ENCODE measurements around the gene MUC4.
"Not testable (repeated sequence)": the region's sequence is repeated elsewhere in the genome, so short reads cannot be mapped to it uniquely, and the experiment has no call there.

MUC4 gene

GRCh38 chr3:195788711-195789581 lies 22.8 kb downstream of the MUC4 start:
- no peak for DNase-seq (ENCODE audit: low read depth in 2 of 2)

GRCh38 chr3:195785781-195786405 lies 25.8 kb downstream of the MUC4 start:
- not testable (repeated sequence) for DNase-seq (ENCODE audit: low read depth in 2 of 2)

GRCh38 chr3:195784031-195784430 lies 27.7 kb downstream of the MUC4 start:
- not testable (repeated sequence) for DNase-seq (ENCODE audit: low read depth in 2 of 2)

GRCh38 chr3:195781236-195781635 lies 30.5 kb downstream of the MUC4 start:
- DNase-seq (ENCODE audit: low read depth in 2 of 2): not testable (repeated sequence)

- no peak for DNase-seq (ENCODE audit: low read depth in 2 of 2)
These were observed 33.8 kb downstream of the MUC4 start for GRCh38 chr3:195777975-195778374.

GRCh38 chr3:195774917-195775316 lies 36.8 kb downstream of the MUC4 start:
- DNase-seq (ENCODE audit: low read depth in 2 of 2): no peak

GRCh38 chr3:195773956-195774537 lies 37.7 kb downstream of the MUC4 start:
- DNase-seq (ENCODE audit: low read depth in 2 of 2): no peak

- no peak for DNase-seq (ENCODE audit: low read depth in 2 of 2)
These were observed 40.0 kb downstream of the MUC4 start for GRCh38 chr3:195771646-195772300.

GRCh38 chr3:195770841-195771645 lies 40.7 kb downstream of the MUC4 start:
- DNase-seq (ENCODE audit: low read depth in 2 of 2): not testable (repeated sequence)

- no peak for DNase-seq (ENCODE audit: low read depth in 2 of 2)
These were observed 41.5 kb downstream of the MUC4 start for GRCh38 chr3:195770081-195770840.

GRCh38 chr3:195769551-195769950 lies 42.2 kb downstream of the MUC4 start:
- DNase-seq (ENCODE audit: low read depth in 2 of 2): no peak

- DNase-seq (ENCODE audit: low read depth in 2 of 2): no peak
These were observed 42.9 kb downstream of the MUC4 start for GRCh38 chr3:195768831-195769303.

- DNase-seq (ENCODE audit: low read depth in 2 of 2): no peak
These were observed 43.3 kb downstream of the MUC4 start for GRCh38 chr3:195768414-195768813.

GRCh38 chr3:195767792-195768191 lies 43.9 kb downstream of the MUC4 start:
- DNase-seq (ENCODE audit: low read depth in 2 of 2): no peak

- DNase-seq (ENCODE audit: low read depth in 2 of 2): no peak
These were observed 45.1 kb downstream of the MUC4 start for GRCh38 chr3:195766671-195767070.

- DNase-seq (ENCODE audit: low read depth in 2 of 2): no peak
These were observed 46.6 kb downstream of the MUC4 start for GRCh38 chr3:195764961-195765706.

- DNase-seq (ENCODE audit: low read depth in 2 of 2): no peak
These were observed 47.6 kb downstream of the MUC4 start for GRCh38 chr3:195763843-195764825.

- no peak for DNase-seq (ENCODE audit: low read depth in 2 of 2)
These were observed 48.5 kb downstream of the MUC4 start for GRCh38 chr3:195763076-195763830.
